HG02840 (cell line): Measurements from ENCODE around the gene CDKN2AIP.
"Not testable (repeated sequence)": the region's sequence is repeated elsewhere in the genome, so short reads cannot be mapped to it uniquely, and the experiment has no call there.

Experiments used
- ATAC-seq: cut with Tn5 transposase; IDR thresholded peaks from one replicate; pipeline ENCODE4 v1.9.1; 2021; ENCODE audit warnings: mild to moderate bottlenecking, moderate library complexity, moderate number of reproducible peaks; ENCODE audit not compliant: unreplicated experiment, low FRiP score

CDKN2AIP gene

DNA sequence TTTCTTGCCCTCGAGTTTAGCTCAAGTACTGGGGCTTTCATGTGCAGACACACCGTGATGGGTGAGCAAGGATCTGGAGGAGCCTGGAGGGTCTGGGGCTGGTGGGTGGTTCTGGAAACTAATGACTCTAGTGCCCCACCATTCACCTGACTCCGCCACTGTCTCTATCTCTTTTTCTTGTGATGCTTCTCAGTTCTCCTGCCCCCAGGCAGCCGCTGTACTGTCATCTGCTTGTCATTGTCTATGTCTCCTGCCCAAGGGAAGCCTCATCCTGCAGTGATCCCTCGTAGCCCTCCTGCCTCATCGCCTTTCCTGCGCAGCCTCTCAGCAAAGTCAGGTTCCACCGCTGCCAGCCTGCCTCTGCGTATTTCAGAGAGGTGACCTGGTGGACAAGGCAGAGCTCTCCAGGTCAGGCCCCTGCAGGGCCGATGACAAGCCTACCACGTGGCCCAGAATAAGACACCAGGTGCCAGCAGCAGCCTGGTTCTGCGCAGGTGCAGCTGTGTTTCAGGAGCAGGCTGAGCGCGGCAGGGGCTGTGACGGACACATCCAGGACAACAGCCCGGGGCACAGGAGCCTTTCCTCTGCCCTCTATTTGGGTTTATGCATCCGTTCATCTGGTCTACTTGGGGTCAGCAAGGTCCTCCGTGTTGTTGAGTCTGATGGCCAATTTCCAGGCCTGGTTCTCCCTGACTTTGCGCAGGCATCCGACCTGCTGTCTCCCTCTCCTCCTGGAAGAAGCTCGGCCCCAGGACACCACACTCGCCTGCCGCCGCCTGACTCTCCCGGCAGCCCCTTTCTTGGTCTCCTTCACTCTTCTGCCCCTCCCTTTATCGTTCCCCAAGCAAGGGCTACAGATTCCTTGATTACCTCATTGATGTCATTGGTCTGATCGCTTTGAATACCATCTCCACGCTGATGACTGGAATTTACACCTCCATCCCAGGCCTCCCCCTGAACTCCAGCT, 30.9 kb upstream of the CDKN2AIP start:
- ATAC-seq, result no peak

DNA sequence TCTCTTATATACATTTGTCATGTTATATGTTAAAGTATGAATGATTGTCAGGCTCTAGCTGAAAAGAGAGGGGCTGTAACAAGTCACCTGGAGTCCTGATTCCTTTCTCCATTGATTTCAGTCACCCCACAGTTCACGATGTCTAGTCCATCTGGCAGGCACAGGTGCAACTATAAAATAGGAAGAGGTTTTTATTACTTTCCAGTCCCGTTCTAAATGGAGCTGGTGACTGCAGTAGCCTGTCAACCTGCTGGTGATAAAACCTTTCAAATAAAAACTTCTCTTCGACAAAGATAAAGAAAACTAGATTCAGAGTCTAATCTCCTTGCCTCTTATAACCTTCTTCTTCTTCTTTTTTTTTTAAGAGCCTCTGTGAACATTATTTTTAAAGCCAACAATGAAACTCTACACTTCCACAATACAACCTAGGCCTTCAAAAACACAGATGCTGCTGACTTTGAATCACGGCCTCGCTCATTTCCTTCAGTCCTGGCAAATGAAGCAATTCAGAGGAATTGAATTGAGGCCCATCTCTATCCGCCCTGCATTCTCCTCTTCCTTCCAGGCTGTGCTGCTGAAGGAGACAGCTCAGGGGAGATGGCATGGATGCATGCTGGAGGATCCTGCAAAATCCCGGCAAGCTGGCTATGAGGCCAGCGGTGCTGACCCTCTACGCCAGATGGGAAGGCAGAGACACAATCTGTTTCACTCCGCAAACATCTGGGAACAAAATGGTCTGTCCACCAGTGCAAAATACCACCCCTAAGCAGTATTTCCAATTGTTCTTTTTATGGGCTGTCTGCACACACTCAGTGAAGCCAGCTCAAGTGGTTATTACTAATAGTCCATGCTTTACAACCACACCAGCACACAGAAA, 27.3 kb upstream of the CDKN2AIP start:
- ATAC-seq, result no peak

DNA sequence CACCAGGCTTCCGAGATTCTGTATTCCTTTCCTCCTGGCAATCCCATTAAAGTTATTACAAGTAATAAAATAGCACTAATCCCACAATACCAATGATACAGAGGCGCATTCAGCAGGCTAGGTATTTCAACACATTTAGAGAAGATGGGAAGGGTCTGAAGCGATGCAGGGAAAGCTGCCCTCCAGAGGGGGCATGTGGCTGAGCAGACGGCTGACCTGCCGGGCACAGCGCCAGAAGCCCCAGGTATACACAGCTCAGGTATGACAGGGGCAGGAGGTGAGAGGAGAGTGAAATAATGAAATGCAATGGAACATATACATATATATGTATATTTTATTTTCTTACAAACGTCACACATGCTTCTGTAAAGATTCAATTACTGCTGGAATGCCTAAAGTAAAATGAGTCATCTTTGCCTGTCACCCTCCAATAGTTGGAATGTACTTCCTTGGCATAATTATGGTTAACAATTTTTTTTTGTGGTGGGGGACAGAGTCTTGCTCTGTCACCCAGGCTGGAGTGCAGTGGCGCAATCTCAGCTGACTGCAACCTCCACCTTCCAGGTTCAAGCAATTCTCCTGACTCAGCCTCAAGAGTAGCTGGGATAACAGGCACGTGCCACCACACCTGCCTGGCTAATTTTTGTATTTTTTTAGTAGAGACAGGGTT, 21.3 kb upstream of the CDKN2AIP start:
- ATAC-seq, result no peak

DNA sequence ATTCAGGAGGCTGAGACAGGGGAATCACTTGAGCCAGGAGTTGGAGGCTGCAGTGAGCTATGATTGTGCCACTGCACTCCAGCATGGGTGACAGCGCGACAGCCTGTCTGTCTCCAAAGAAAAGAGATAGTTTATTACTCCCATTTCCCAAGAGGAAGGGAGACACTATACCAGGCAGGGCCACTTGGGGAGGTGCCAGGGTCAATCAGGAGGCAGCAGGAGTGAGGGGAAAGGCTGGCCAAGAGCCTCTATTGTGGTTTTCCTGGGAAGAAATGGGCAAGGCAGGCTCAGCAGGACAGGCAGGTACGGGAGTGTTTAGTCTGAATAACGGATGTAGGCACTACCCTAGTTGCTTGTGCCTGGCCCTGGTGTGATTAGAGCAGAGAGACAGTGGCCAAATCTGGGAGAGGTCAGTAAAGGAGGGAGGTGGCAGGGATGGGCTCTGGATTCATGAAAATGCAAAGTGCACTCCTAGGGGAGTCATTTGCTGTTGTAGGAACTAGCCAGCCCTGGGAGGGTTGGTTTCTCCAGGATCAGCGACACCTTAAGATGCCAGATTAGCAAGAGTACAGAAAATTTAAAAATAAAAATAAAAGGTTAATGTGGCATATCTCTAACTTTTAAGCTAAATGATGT, 20.2 kb upstream of the CDKN2AIP start:
- no peak for ATAC-seq

DNA sequence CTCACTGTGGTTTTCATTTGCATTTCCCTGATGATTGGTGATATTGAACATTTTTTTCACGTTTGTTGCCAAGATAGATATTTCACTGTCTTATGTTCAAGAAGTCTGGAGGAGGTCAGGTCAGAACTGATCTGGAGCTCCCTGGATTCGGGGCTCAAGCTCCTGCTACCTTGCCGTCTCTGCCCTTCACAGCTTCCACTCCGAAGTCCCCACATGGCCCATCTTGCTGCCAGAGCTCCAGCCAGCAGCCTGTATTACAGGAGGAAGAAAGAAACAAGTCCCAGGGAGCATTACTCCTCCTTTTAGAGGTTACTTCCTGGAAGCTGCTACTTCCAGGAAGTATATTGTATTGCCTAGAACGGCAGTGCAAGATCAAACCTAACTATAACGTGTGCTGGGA, 17.9 kb upstream of the CDKN2AIP start:
- ATAC-seq, result no peak

DNA sequence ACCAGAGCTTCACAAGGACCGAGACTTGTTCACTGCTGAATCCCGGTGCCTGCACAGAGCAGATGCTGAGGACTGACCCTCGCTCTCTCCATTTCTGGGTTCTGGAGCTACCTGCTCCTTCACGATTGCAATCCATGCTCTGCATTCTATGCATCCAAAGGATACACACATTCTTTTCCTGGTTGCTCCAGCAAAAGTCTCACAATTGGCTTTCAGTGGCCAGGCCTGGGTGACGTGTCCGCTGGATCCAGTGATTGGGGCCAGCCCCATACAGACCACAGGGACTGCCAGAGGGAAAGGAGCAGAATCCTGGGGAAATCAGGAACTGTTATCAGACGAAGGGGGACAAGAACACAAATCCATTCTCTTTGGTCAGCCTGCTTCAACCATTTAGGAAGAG, 14.9 kb upstream of the CDKN2AIP start:
- ATAC-seq, result no peak

DNA sequence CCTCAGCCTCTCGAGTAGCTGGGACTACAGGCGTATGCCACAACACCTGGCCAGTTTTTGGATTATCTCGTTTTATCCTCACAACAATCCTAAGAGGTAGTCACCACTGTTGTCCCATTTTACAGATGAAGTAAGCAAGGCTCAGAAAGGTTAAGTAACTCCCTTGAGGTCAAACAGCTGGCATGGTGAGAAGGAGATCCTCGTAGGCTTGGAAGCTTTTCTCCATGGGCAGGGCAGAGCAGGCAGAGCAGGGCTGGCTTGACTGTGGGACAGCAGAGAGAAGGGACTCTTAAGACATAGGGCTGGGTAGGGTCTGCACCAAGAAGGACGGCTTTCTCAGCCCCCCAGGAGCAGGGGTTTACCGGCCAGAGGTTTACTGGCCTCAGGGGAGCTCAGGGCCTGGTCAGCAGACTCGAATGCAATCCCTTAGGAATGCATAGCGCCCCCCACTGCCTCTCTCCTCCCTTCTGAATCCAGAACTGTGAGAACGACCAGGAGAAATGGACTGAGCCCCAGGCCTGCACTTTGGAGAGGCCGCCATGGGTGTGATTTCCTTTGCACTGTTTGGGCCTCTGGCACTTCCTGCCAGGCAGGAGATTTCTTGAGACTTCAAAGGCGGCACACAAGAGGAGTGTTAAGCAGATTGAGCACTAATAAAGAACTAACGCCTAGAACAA, 14.0 kb upstream of the CDKN2AIP start:
- no peak for ATAC-seq

DNA sequence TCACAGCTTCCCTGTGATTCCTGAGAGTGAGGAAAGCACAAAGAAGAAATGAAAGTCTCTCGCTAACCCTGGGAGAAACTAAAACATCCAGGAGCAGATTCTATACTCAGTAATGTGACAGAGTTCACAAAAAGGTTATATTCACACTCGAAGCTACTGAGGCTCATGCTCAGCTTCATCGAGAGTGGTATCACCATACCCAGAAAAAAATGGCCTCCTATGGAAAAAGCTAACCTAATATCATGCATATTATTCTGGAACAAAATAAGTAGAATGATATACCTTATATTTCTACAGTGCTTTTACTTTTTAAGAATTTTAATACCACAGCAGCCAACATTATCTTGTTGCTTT, 13.5 kb upstream of the CDKN2AIP start:
- no peak for ATAC-seq

DNA sequence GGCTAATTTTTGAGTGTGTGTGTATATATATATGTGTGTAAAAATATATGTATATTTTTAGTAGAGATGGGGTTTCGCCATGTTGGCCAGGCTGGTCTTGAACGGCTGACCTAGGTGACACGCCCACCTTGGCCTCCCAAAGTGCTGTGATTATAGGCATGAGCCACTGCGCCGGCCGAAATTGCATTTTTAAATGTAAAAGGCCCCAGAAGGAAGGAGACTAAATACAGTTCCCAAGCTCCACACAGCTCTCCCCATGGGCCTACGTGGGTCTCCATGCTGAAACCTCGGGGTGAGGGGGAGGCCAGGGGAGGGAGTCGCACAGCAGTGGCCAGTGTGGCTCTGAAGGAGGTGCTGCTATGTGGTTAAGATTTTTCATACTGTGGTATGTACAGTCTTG, 12.8 kb upstream of the CDKN2AIP start:
- no peak for ATAC-seq

DNA sequence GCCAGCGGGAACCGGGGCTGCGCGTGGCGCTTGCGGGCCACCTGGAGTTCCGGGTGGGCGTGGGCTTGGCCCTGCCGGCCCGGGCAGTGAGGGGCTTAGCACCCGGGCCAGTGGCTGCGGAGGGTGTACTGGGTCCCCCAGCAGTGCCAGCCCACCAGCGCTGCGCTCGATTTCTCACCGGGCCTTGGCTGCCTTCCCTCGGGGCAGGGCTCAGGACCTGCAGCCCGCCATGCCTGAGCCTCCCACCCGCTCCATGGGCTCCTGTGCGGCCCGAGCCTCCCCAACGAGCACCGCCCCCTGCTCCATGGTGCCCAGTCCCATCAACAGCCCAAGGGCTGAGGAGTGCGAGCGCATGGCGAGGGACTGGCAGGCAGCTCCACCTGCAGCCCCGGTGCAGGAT, 11.3 kb upstream of the CDKN2AIP start:
- not testable (repeated sequence) for ATAC-seq

DNA sequence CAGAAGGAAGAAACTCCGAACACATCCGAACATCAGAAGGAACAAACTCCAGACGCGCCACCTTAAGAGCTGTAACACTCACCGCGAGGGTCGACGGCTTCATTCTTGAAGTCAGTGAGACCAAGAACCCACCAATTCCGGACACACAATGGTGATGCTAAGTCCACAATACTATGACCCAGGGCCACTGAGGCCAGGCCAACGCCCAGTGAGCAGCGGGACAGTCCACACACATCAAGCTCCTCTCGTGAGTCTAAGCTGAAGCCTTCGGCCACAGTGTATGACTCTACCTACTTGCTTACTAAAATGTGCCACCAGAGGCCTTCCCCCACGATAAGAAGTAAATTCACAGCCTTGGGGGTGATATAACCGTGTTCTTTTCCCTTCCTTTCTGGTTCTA, 10.2 kb upstream of the CDKN2AIP start:
- no peak for ATAC-seq

DNA sequence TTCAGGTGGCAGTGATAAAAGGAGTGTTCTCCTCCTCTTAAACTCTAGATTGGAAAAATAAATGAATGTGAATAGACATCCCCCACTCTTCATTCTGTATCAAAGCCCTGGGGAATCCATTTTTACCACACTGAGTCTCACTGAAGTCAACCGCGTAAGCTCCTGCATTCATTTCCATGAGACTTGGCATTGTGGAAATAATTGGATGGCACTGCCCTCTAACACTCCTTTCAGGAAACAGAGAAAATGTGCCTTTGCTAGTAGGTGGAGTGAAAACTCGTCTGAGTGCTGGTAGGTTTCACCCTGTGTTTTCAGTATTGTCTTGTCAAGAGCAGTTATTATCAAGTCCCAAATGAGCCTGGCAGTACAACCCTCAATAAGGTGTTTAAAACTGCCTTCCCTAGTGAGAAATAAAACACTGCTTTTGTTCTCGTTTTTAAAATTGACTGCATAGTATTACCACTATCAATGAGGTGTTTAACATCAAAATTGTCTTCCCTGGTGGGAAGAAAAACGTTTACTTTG, 9.7 kb upstream of the CDKN2AIP start:
- ATAC-seq, result no peak

DNA sequence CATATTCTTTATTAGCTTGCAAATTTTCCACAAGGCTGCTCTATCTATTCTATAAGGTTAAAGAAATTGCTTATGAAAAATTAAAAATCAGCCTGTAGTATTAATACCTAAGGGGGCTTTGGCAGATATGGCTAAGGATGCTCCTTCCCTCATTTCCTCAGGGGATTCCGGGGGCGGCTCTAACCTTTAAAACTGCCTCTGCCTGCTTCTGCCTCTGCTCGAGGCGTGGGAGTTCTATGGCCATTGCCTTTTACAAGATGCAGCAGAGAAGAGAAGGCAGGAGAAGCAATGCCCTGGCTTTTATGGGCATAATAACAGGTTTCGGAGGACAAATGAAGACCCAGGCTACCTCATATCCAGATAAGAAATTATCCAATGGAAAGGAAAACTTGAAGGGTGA, 8.6 kb upstream of the CDKN2AIP start:
- no peak for ATAC-seq

DNA sequence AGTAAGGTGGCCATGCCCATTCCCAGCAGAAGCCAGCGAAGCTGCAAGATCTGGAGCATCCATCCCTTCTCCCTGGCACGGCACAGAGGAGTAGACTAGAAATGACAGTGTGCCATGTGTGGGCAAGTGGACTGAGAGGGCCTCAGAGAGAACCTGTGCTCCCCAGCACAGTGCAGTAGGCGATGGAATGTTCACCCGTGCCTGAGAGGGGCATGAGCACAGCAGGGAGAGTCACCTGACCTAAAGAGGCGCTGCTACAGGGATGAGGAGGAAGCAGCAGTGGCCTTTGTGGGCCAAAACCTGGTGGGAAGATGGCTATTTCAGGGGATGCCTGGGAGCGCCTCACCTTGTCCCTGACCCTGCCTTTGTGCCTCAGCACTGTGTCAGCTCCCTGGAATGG, 8.0 kb upstream of the CDKN2AIP start:
- ATAC-seq, result no peak

DNA sequence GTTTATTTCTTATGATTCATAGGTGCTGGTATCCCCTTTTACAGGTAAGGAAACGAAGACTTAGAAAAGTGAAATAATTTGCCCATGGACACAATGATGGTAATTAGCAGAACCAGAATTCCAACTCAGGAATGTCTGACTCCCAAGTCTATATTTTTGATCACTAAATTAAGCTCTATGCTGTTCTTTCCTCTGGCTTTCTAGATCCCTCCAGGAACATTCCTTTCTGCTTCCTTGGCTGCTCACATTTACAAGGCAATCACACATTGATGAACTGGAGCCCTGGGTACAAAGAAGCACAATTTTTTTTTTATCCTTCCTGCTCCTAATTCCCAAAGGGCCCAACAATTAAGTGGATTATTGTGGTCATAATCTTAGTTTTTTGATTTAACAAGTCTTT, 7.0 kb upstream of the CDKN2AIP start:
- ATAC-seq, result no peak

DNA sequence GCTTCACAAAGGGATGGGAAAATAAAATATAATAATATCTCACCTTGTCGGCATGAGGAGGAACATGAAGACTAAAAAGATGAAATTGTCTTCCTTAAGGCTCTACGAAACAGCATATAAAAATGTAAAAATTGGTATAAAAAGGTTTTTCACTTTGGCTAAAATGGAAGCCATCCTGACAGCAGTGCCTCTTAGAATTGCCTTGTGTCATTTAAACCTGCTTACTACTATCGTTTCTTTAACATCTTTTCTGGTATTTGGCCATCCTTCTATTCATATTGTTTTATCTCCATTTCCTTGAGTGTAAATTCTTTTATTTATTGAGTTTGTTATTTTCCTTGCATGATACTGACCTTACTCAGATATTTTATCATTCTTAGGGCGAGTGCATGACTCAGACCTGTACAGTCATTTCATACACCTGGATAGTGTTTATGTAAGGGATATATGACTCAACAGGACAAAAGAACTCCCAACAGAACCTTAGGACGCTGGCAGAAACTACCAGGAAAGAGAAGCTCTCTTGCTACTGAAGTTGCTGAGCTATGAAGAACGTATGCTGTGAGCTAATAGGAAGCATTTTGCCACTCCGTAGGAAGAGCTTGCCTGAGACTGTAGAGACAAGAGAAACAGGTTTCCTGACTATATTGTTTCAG, 5.8 kb upstream of the CDKN2AIP start:
- ATAC-seq, result no peak

DNA sequence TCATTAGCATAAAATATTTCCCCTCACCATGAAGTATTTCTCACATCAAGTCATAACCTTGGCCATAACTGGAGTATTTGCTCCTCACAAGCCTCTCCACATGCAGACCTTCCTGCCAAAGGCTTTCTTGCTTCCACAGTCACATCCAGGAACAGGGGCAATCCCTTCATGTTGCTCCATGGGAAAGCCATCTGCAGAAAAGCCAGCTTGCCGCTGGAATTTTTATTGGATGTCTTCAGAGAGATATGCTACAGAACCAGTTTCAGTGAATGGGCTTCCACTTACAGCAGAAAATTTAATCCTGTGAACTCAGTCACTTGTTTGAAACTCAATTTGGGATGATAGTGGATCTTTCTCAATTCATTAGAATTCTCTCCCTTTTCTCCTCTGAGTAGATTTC, 3.2 kb upstream of the CDKN2AIP start:
- ATAC-seq, result no peak

DNA sequence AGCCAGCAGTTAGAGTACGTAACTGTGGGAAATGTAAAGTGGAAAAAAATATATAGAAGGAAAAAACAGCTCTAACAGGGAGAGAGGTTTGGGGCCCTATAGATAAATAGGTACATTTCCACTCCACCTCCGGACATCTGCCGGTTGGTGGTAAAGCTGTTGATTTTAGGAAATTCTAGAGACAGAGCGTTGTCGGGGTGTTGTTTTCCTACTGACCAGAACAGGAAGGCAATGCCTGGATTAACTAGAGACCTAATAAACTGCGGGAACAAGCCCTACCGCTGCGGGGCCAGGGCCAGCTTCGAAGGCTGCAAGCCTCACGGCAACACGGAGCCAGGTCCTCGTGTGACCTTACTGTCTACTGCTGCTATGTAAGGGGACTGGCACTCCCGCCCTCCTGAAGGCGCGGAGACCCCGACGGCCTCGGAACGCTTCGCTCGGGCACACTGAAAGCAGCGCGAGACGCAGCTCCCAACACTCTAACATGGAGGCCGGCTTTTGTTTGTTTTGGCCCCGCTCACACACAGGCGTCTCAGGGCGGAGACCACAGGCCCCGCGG, 702 bp upstream of the CDKN2AIP start:
- no peak for ATAC-seq

DNA sequence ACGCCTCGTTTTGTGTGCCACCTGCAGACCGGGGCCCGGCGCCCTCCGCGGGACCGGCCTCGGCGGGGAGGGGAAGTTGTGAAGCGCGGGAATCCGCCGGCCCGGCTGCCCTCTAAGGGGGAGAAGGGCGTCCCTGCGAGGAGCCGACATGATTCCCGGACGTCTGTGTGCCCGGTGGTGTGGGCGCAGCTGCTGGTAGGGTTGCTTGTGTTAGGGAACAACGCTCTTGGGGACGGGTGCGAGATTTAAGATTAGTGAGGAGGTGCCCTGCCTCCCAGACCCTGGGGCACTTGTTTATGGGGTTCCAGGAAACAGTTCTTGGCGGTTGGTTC, 627 bp downstream of the CDKN2AIP start:
- peak; percentile 27 for ATAC-seq
